GM12878 (cell line): Measurements from ENCODE around the gene NAT9.

Experiments used
- E2F4 ChIP-seq: IDR thresholded peaks from 2 replicates; pipeline ENCODE4 v1.6.1; 2012; ENCODE audit warnings: low read depth, low read length, improper control_type of control experiment
- EZH2 ChIP-seq: IDR thresholded peaks from 2 replicates; pipeline ENCODE4 v1.6.1; 2012; ENCODE audit warnings: low read depth, mild to moderate bottlenecking, control low read depth, inconsistent platforms, low read length, borderline replicate concordance; ENCODE audit not compliant: control insufficient read depth
- SP1 ChIP-seq: IDR thresholded peaks from one replicate; pipeline ENCODE4 v1.6.1; 2011; ENCODE audit warnings: low read depth, low read length

GRCh38 chr17:74736513-74737298, 39.4 kb downstream of the NAT9 start, which contains the start of gene RAB37:
- no peak for TF ChIP-seq SP1
- no peak for TF ChIP-seq E2F4
- no peak for TF ChIP-seq EZH2
